SK-N-SH treated with all-trans-retinoic acid at 6 μM for 48 hours (cell line): ENCODE measurements around the gene PLD1.

ENCODE experiments used
- ARNTL ChIP-seq: fragments of 450-650 bp; formaldehyde crosslinking; IDR thresholded peaks from 2 replicates; pipeline ENCODE4 v1.5.0; 2020; ENCODE audit warnings: low read depth, mild to moderate bottlenecking, moderate library complexity, borderline replicate concordance
- BACH2 ChIP-seq: fragments of 250-450 bp; sonication (Bioruptor Pico); IDR thresholded peaks from 2 replicates; pipeline ENCODE4 v1.9.0; 2021; ENCODE audit warnings: mild to moderate bottlenecking, borderline replicate concordance
- GLIS3 ChIP-seq: fragments of 250-450 bp; sonication (Bioruptor Pico); IDR thresholded peaks from 2 replicates; pipeline ENCODE4 v1.5.0; 2020; ENCODE audit warnings: mild to moderate bottlenecking, moderate library complexity
- PPARA ChIP-seq: fragments of 250-450 bp; sonication (Bioruptor Pico); IDR thresholded peaks from 2 replicates; pipeline ENCODE4 v1.5.0; 2020; ENCODE audit warnings: mild to moderate bottlenecking, borderline replicate concordance
- RARB ChIP-seq: fragments of 250-450 bp; sonication (Bioruptor Pico); IDR thresholded peaks from 2 replicates; pipeline ENCODE4 v1.8.0; 2021; ENCODE audit warnings: mild to moderate bottlenecking, moderate library complexity
- TCF4 ChIP-seq: fragments of 250-450 bp; sonication (Bioruptor Pico); IDR thresholded peaks from 2 replicates; pipeline ENCODE4 v1.8.0; 2021; ENCODE audit warnings: mild to moderate bottlenecking, moderate library complexity, borderline replicate concordance
- ZNF565 ChIP-seq: fragments of 450-650 bp; formaldehyde crosslinking; conservative IDR thresholded peaks from 2 replicates; pipeline ENCODE4 v1.5.0; 2020; ENCODE audit warnings: low read depth, mild to moderate bottlenecking, moderate library complexity
- ZNF70 ChIP-seq: fragments of 450-650 bp; formaldehyde crosslinking; IDR thresholded peaks from 2 replicates; pipeline ENCODE4 v1.5.0; 2020; ENCODE audit warnings: mild to moderate bottlenecking, moderate library complexity
- TF ChIP-seq, protein P1 (sequence below): fragments of 250-450 bp; sonication (Bioruptor Pico); IDR thresholded peaks from 2 replicates; pipeline ENCODE4 v1.5.1; 2021; ENCODE audit warnings: mild to moderate bottlenecking, moderate library complexity
- TF ChIP-seq, protein P2 (sequence below): fragments of 250-450 bp; sonication (Bioruptor Pico); IDR thresholded peaks from 2 replicates; pipeline ENCODE4 v1.5.1; 2020; ENCODE audit warnings: low read depth, mild to moderate bottlenecking, moderate library complexity

DNA sequence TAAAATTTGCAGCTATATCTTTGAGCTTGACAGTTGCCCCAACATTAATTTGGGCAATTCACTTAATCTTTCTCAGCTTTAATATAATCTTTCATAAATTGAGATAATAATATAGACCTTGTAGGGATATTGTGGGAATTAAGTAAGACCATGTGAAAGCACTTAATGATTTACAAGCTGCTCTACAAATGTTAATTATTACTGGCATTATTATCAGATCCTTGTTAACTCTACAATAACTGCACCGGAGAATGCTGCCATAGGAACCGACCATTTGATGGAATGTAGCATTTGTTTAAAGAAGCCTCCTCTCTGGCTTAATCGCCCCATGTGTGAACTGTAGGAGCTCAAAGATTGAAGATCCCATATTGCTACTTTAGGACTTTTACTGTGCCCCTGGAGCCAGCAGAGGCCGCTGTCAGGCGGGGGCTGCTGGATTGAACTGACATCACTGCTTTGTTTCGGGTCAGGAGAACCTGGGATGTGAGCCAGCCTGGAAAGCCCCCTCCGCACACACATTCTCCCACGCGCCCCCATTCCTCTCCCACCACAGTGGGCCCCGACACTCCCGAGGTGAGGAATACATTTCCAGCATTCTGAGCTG lies 195.9 kb downstream of the PLD1 start:
- TF ChIP-seq, protein P1, sequence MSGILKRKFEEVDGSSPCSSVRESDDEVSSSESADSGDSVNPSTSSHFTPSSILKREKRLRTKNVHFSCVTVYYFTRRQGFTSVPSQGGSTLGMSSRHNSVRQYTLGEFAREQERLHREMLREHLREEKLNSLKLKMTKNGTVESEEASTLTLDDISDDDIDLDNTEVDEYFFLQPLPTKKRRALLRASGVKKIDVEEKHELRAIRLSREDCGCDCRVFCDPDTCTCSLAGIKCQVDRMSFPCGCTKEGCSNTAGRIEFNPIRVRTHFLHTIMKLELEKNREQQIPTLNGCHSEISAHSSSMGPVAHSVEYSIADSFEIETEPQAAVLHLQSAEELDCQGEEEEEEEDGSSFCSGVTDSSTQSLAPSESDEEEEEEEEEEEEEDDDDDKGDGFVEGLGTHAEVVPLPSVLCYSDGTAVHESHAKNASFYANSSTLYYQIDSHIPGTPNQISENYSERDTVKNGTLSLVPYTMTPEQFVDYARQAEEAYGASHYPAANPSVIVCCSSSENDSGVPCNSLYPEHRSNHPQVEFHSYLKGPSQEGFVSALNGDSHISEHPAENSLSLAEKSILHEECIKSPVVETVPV (CRISPR knock-in tag), result no peak
- TF ChIP-seq PPARA (CRISPR knock-in tag), result no peak
- no peak for TF ChIP-seq TCF4
- TF ChIP-seq, protein P2, sequence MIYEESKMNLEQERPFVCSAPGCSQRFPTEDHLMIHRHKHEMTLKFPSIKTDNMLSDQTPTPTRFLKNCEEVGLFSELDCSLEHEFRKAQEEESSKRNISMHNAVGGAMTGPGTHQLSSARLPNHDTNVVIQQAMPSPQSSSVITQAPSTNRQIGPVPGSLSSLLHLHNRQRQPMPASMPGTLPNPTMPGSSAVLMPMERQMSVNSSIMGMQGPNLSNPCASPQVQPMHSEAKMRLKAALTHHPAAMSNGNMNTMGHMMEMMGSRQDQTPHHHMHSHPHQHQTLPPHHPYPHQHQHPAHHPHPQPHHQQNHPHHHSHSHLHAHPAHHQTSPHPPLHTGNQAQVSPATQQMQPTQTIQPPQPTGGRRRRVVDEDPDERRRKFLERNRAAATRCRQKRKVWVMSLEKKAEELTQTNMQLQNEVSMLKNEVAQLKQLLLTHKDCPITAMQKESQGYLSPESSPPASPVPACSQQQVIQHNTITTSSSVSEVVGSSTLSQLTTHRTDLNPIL (CRISPR knock-in tag), result no peak
- TF ChIP-seq ZNF565 (CRISPR knock-in tag), result no peak
- no peak for TF ChIP-seq GLIS3
- no peak for TF ChIP-seq ARNTL
- no peak for TF ChIP-seq BACH2 (CRISPR knock-in tag)
- TF ChIP-seq ZNF70, result no peak
- no peak for TF ChIP-seq RARB (CRISPR knock-in tag)
